Panc1 (cell line): ENCODE measurements around the gene ATP7B. TPM values are rescaled to one million over a fixed set of nuclear protein-coding genes. Genes with fewer than 3 reads are reported as not detected.

Source experiments
- ATAC-seq: fragments of 200-7000 bp; cut with Tn5 transposase; 2 replicates; pipeline ENCODE4 v1.9.1; 2020; ENCODE audit warnings: mild to moderate bottlenecking, moderate library complexity
- BruUV-seq: library from RNA; stranded (reverse); fragments of 400-500 nt; replicated peaks from 2 replicates; lab custom pipeline; 2021; lab: Mats Ljungman, UMichigan
- CTCF ChIA-PET: fragments of 300-600 bp; sonication (Branson Sonifier 250); formaldehyde crosslinking; loops from one replicate; lab custom pipeline; 2022; ENCODE audit warnings: antibody characterized with exemption; lab: Charles Lee
- POLR2A ChIA-PET: fragments of 300-600 bp; sonication (Branson Sonifier 250); formaldehyde crosslinking; loops from one replicate; lab custom pipeline; 2022; ENCODE audit warnings: antibody characterized with exemption; lab: Charles Lee
- DNase-seq: peaks from one replicate; pipeline ENCODE4 v3.0.0-alpha.2; 2010; ENCODE audit warnings: low read depth, low spot score
- H3K27ac ChIP-seq: 2 replicates; pipeline ENCODE4 v1.5.1; 2011; ENCODE audit warnings: mild to moderate bottlenecking, low read length, inconsistent platforms
- H3K27me3 ChIP-seq: fragments of 200-500 bp; sonication (Bioruptor generic); 2 replicates; pipeline ENCODE4 v1.6.0; 2014; ENCODE audit warnings: low read length, inconsistent platforms; ENCODE audit not compliant: control insufficient read depth, insufficient read depth
- H3K36me3 ChIP-seq: fragments of 200-500 bp; sonication (Bioruptor generic); 2 replicates; pipeline ENCODE4 v1.5.1; 2014; ENCODE audit warnings: inconsistent platforms, mild to moderate bottlenecking, low read length, moderate library complexity; ENCODE audit not compliant: control insufficient read depth, insufficient read depth
- H3K4me1 ChIP-seq: 2 replicates; pipeline ENCODE4 v1.5.1; 2011; ENCODE audit warnings: inconsistent platforms, mild to moderate bottlenecking, low read length, moderate library complexity; ENCODE audit not compliant: control insufficient read depth, insufficient read depth
- H3K4me3 ChIP-seq, 2 experiments: 2 replicates each; pipeline ENCODE4 v1.5.1; 2011 to 2012; ENCODE audit warnings: low read depth in 2 of 2, low read length in 2 of 2, mild to moderate bottlenecking in 2 of 2, inconsistent platforms in 1 of 2, moderate library complexity in 1 of 2
- H3K9me3 ChIP-seq: fragments of 200-500 bp; sonication (Bioruptor generic); 2 replicates; pipeline ENCODE4 v1.5.1; 2014; ENCODE audit warnings: low read depth, mild to moderate bottlenecking, inconsistent platforms, low read length, moderate library complexity; ENCODE audit not compliant: control insufficient read depth, insufficient read depth
- CTCF ChIP-seq: fragments of 450-650 bp; IDR thresholded peaks from 2 replicates; pipeline ENCODE4 v1.5.1; 2017; ENCODE audit warnings: mild to moderate bottlenecking
- POLR2AphosphoS5 ChIP-seq: IDR thresholded peaks from 2 replicates; pipeline ENCODE4 v1.6.1; 2012; ENCODE audit warnings: mild to moderate bottlenecking, low read depth, low read length, moderate library complexity
- REST ChIP-seq, 2 experiments: IDR thresholded peaks; 2 replicates each; pipeline ENCODE4 v1.6.1; 2011 to 2012; ENCODE audit warnings: low read depth in 2 of 2, control low read depth in 1 of 2, low read length in 1 of 2, mild to moderate bottlenecking in 1 of 2, moderate library complexity in 1 of 2; ENCODE audit not compliant: insufficient read depth in 1 of 2
- SIN3A ChIP-seq: IDR thresholded peaks from 2 replicates; pipeline ENCODE4 v1.6.1; 2012; ENCODE audit warnings: low read depth, mild to moderate bottlenecking, low read length, moderate library complexity, borderline replicate concordance; ENCODE audit not compliant: insufficient read depth
- TCF7L2 ChIP-seq: IDR thresholded peaks from 2 replicates; pipeline ENCODE4 v1.6.1; 2011; ENCODE audit warnings: mild to moderate bottlenecking, low read depth, low read length, inconsistent platforms
- in situ Hi-C: cut with HindIII; loops from 2 replicates; pipeline ENCODE4 v1.10.0; 2016; ENCODE audit warnings: low sequenced_read_pairs, low pct_unique_long_range_greater_than_20kb
- intact Hi-C: fragments of 100-400 bp; cut with micrococcal nuclease; formaldehyde crosslinking; loops from one replicate; pipeline ENCODE4 v1.10.0; 2022; ENCODE audit not compliant: unreplicated experiment
- total RNA-seq: library from RNA; stranded (reverse); gene quantifications from one replicate; pipeline ENCODE4 v1.2.1, GENCODE V29; 2021; ENCODE audit not compliant: unreplicated experiment

ATP7B gene
- total RNA-seq, 1 experiment from 2014 or later = 19.6 TPM

DNA sequence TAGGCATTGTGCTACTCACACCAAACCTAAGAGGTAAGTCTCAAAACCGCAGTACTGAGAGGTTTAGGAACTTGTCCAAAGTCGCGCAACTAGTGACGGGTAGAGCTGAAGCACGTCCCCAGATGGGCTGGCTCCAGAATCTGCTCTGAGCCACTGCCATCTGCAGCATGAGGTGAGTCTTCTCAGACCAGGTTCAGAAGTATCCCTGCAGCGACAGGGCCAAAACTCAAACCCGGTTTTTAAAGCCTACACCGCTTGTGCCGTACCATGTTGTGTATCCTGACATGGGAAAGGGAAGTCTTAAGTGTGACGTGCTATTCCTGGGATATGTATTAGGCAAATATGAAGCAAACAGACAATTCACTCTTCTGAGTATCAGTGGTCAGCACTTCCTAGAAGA, 45.1 kb downstream of the ATP7B start:
- no TSS peak for BruUV-seq
- intact Hi-C loops (no loop called here), in situ Hi-C loops (no loop called here)
- no peak for TF ChIP-seq CTCF
- no peak for TF ChIP-seq SIN3A
- no peak for TF ChIP-seq REST (IDR thresholded peaks at IDR 0.05; ENCODE audit: insufficient read depth in 1 of 2, low read depth in 2 of 2, low read length in 1 of 2)
- TF ChIP-seq POLR2AphosphoS5 = no peak
- no peak for TF ChIP-seq TCF7L2
- Histone ChIP-seq H3K27me3 (no peaks in the 10 kb centered on the region), H3K27ac (no peak overlapping the region), H3K4me1 (peaks cover 2% of the 10 kb centered on the region; the same call in 1 of the 2 replicates), H3K36me3 (no peaks in the 10 kb centered on the region), H3K4me3 (no peak overlapping the region), H3K9me3 (no peaks in the 10 kb centered on the region)
- CTCF ChIA-PET = no interaction called here
- ATAC-seq = no peak
- POLR2A ChIA-PET = no interaction called here
- no peak for DNase-seq

- CTCF ChIA-PET = no interaction called here
- H3K9me3 ChIP-seq = no peaks in the 10 kb centered on the region
- no TSS peak for BruUV-seq
- no peak overlapping the region for H3K4me3 ChIP-seq
- H3K27me3 ChIP-seq = no peaks in the 10 kb centered on the region
- no peaks in the 10 kb centered on the region for H3K36me3 ChIP-seq
- in situ Hi-C loops = no loop called here
- POLR2A ChIA-PET = no interaction called here
- TF ChIP-seq TCF7L2 (no peak), POLR2AphosphoS5 (no peak), REST (IDR thresholded peaks at IDR 0.05; ENCODE audit: insufficient read depth in 1 of 2, low read depth in 2 of 2, low read length in 1 of 2) (no peak), SIN3A (no peak), CTCF (no peak)
- no peak overlapping the region for H3K27ac ChIP-seq
- ATAC-seq = no peak
- intact Hi-C loops = no loop called here
- H3K4me1 ChIP-seq = no peaks in the 10 kb centered on the region; the same call in 1 of the 2 replicates
- no peak for DNase-seq
Observed at GRCh38 chr13:51961493-51962403, 49.5 kb downstream of the ATP7B start.
